HepG2 (cell line): ENCODE measurements around the gene INHBE. TPM values are rescaled to one million over a fixed set of nuclear protein-coding genes. Genes with fewer than 3 reads are reported as not detected.

Experiments
- ARHGAP35 ChIP-seq: sonication (generic); formaldehyde crosslinking; IDR thresholded peaks from 2 replicates; pipeline ENCODE4 v1.9.0; 2022; ENCODE audit warnings: mild to moderate bottlenecking, inconsistent platforms, moderate library complexity, missing genetic modification reagents, borderline replicate concordance
- ATAD3A ChIP-seq: sonication (generic); formaldehyde crosslinking; IDR thresholded peaks from 2 replicates; pipeline ENCODE4 v1.4.0; 2020; ENCODE audit warnings: missing genetic modification reagents
- FOSL1 ChIP-seq: sonication (generic); formaldehyde crosslinking; IDR thresholded peaks from 2 replicates; pipeline ENCODE4 v1.9.0; 2021; ENCODE audit warnings: missing genetic modification reagents, borderline replicate concordance
- FOXP1 ChIP-seq, 2 experiments: fragments of 450-650 bp in 1 of 2; IDR thresholded peaks; 2 replicates each; pipeline ENCODE4 v1.6.1; 2017 to 2018; ENCODE audit warnings: antibody characterized with exemption in 1 of 2
- JUND ChIP-seq: sonication (generic); formaldehyde crosslinking; IDR thresholded peaks from 2 replicates; pipeline ENCODE4 v1.8.0; 2022; ENCODE audit warnings: mild to moderate bottlenecking, missing genetic modification reagents
- ZNF10 ChIP-seq: sonication (generic); formaldehyde crosslinking; IDR thresholded peaks from 2 replicates; pipeline ENCODE4 v1.4.0; 2020; ENCODE audit warnings: mild to moderate bottlenecking, low read depth, missing genetic modification reagents, borderline replicate concordance
- ZNF24 ChIP-seq: fragments of 450-650 bp; IDR thresholded peaks from 2 replicates; pipeline ENCODE4 v1.6.1; 2017; ENCODE audit warnings: antibody characterized with exemption, mild to moderate bottlenecking
- ZNF644 ChIP-seq: IDR thresholded peaks from 2 replicates; pipeline ENCODE4 v1.6.1; 2016; ENCODE audit warnings: low read depth
- polyA plus RNA-seq, 8 experiments: library from polyadenylated mRNA; depleted of rRNA in 3 of 8; stranded (reverse) in 7 of 8; unstranded in 1 of 8; fragments of >200 nt; fragmentation: Illumina TruSeq in 4 of 8; extraction: Trizol in 4 of 8; gene quantifications; 2 replicates each; pipeline versions ENCODE4 v1.2.1 to v1.2.3, GENCODE V29; 2011 to 2016; ENCODE audit warnings: low read depth in 4 of 8, missing spikeins in 1 of 8, mixed read lengths in 1 of 8; ENCODE audit not compliant: insufficient read depth in 1 of 8
- total RNA-seq, 5 experiments: library from RNA; depleted of rRNA; stranded (reverse); fragments of >200 nt; fragmentation: Illumina TruSeq; extraction: Trizol; gene quantifications; 2 replicates each; pipeline ENCODE4 v1.2.3, GENCODE V29; 2016; ENCODE audit warnings: low read depth in 1 of 5
- TF ChIP-seq, protein P1 (sequence below): fragments of 450-650 bp; IDR thresholded peaks from 2 replicates; pipeline ENCODE4 v1.6.1; 2017
- TF ChIP-seq, protein P2 (sequence below): sonication (generic); formaldehyde crosslinking; IDR thresholded peaks from 2 replicates; pipeline ENCODE4 v1.5.1; 2020; ENCODE audit warnings: missing genetic modification reagents, mild to moderate bottlenecking, borderline replicate concordance
- TF ChIP-seq, protein P3 (sequence below): sonication (generic); formaldehyde crosslinking; IDR thresholded peaks from 2 replicates; pipeline ENCODE4 v1.9.0; 2021; ENCODE audit warnings: missing genetic modification reagents, mild to moderate bottlenecking, borderline replicate concordance
- TF ChIP-seq, protein P4 (sequence below): sonication (generic); formaldehyde crosslinking; IDR thresholded peaks from one replicate; pipeline ENCODE4 v1.5.1; 2020; ENCODE audit warnings: mild to moderate bottlenecking, missing genetic modification reagents; ENCODE audit errors: not compliant biosample characterization
- TF ChIP-seq, protein P5 (sequence below): sonication (generic); formaldehyde crosslinking; IDR thresholded peaks from 2 replicates; pipeline ENCODE4 v1.4.0; 2020; ENCODE audit warnings: missing genetic modification reagents
- TF ChIP-seq, protein P6 (sequence below): sonication (generic); formaldehyde crosslinking; IDR thresholded peaks from 2 replicates; pipeline ENCODE4 v1.4.0; 2020; ENCODE audit warnings: missing genetic modification reagents, low read depth, mild to moderate bottlenecking, borderline replicate concordance

The INHBE gene
- total and polyA plus RNA-seq, 2 of the 13 experiments (the other 11 are each of a cell fraction or from before 2014, with no cell fraction given): 17.0 to 32.0 TPM

DNA sequence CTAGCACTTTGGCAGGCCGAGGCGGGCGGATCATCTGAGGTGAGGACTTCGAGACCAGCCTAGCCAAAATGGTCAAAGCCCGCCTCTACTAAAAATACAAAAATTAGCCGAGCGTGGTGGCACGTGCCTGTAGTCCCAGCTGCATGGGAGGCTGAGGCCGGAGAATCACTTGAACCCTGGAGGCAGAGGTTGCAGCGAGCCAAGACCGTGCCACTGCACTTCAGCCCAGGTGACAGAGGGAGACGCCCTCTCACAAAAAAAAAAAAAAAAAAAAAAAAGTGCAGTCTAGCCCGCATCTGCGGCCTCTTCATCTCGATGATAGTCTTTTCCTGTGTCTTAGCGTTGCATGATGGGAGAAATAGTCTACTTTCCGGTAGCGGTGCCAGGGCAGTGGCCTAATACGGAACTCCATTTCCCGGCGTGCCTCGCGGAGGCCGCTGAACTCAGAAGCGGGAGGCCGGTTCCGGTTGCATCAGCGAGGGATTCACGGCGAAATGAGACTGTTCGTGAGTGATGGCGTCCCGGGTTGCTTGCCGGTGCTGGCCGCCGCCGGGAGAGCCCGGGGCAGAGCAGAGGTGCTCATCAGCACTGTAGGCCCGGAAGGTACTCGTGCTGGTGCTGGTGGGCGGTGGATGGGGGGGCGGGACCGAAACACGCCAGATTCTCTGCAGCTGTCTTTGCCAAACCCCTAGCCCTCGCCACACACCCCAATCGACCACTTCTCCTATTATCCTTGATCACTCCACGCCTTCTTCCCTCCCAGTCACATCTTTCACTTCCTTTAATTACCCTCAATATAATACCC, 32.7 kb downstream of the INHBE start, which contains the start of gene MARS1 (continued):
- TF ChIP-seq, protein P1, sequence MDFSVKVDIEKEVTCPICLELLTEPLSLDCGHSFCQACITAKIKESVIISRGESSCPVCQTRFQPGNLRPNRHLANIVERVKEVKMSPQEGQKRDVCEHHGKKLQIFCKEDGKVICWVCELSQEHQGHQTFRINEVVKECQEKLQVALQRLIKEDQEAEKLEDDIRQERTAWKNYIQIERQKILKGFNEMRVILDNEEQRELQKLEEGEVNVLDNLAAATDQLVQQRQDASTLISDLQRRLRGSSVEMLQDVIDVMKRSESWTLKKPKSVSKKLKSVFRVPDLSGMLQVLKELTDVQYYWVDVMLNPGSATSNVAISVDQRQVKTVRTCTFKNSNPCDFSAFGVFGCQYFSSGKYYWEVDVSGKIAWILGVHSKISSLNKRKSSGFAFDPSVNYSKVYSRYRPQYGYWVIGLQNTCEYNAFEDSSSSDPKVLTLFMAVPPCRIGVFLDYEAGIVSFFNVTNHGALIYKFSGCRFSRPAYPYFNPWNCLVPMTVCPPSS: no peak
- no peak for TF ChIP-seq ZNF10
- no peak for TF ChIP-seq ZNF644 (CRISPR knock-in tag)
- no peak for TF ChIP-seq ZNF24
- TF ChIP-seq, protein P2, sequence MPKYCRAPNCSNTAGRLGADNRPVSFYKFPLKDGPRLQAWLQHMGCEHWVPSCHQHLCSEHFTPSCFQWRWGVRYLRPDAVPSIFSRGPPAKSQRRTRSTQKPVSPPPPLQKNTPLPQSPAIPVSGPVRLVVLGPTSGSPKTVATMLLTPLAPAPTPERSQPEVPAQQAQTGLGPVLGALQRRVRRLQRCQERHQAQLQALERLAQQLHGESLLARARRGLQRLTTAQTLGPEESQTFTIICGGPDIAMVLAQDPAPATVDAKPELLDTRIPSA (CRISPR knock-in tag): no peak
- TF ChIP-seq, protein P3, sequence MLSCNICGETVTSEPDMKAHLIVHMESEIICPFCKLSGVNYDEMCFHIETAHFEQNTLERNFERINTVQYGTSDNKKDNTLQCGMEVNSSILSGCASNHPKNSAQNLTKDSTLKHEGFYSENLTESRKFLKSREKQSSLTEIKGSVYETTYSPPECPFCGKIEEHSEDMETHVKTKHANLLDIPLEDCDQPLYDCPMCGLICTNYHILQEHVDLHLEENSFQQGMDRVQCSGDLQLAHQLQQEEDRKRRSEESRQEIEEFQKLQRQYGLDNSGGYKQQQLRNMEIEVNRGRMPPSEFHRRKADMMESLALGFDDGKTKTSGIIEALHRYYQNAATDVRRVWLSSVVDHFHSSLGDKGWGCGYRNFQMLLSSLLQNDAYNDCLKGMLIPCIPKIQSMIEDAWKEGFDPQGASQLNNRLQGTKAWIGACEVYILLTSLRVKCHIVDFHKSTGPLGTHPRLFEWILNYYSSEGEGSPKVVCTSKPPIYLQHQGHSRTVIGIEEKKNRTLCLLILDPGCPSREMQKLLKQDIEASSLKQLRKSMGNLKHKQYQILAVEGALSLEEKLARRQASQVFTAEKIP (CRISPR knock-in tag): no peak
- TF ChIP-seq ATAD3A (CRISPR knock-in tag): no peak
- TF ChIP-seq, protein P4, sequence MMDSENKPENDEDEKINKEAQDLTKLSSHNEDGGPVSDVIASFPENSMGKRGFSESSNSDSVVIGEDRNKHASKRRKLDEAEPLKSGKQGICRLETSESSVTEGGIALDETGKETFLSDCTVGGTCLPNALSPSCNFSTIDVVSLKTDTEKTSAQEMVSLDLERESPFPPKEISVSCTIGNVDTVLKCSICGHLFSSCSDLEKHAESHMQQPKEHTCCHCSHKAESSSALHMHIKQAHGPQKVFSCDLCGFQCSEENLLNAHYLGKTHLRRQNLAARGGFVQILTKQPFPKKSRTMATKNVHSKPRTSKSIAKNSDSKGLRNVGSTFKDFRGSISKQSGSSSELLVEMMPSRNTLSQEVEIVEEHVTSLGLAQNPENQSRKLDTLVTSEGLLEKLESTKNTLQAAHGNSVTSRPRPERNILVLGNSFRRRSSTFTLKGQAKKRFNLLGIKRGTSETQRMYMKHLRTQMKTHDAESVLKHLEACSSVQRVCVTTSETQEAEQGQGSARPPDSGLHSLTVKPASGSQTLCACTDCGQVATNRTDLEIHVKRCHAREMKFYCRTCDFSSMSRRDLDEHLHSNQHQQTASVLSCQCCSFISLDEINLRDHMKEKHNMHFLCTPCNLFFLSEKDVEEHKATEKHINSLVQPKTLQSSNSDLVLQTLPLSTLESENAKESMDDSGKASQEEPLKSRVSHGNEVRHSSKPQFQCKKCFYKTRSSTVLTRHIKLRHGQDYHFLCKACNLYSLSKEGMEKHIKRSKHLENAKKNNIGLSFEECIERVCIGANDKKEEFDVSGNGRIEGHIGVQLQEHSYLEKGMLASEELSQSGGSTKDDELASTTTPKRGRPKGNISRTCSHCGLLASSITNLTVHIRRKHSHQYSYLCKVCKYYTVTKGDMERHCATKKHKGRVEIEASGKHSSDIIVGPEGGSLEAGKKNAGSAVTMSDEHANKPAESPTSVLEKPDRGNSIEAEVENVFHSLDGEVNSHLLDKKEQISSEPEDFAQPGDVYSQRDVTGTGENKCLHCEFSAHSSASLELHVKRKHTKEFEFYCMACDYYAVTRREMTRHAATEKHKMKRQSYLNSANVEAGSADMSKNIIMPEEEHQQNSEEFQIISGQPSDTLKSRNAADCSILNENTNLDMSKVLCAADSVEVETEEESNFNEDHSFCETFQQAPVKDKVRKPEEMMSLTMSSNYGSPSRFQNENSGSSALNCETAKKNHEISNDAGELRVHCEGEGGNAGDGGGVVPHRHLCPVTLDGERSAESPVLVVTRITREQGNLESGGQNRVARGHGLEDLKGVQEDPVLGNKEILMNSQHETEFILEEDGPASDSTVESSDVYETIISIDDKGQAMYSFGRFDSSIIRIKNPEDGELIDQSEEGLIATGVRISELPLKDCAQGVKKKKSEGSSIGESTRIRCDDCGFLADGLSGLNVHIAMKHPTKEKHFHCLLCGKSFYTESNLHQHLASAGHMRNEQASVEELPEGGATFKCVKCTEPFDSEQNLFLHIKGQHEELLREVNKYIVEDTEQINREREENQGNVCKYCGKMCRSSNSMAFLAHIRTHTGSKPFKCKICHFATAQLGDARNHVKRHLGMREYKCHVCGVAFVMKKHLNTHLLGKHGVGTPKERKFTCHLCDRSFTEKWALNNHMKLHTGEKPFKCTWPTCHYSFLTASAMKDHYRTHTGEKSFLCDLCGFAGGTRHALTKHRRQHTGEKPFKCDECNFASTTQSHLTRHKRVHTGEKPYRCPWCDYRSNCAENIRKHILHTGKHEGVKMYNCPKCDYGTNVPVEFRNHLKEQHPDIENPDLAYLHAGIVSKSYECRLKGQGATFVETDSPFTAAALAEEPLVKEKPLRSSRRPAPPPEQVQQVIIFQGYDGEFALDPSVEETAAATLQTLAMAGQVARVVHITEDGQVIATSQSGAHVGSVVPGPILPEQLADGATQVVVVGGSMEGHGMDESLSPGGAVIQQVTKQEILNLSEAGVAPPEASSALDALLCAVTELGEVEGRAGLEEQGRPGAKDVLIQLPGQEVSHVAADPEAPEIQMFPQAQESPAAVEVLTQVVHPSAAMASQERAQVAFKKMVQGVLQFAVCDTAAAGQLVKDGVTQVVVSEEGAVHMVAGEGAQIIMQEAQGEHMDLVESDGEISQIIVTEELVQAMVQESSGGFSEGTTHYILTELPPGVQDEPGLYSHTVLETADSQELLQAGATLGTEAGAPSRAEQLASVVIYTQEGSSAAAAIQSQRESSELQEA (CRISPR knock-in tag): no peak
- TF ChIP-seq ARHGAP35: no peak
- no peak for TF ChIP-seq FOSL1
- TF ChIP-seq, protein P5, sequence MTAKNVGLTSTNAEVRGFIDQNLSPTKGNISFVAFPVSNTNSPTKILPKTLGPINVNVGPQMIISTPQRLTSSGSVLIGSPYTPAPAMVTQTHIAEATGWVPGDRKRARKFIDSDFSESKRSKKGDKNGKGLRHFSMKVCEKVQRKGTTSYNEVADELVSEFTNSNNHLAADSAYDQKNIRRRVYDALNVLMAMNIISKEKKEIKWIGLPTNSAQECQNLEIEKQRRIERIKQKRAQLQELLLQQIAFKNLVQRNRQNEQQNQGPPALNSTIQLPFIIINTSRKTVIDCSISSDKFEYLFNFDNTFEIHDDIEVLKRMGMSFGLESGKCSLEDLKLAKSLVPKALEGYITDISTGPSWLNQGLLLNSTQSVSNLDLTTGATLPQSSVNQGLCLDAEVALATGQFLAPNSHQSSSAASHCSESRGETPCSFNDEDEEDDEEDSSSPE (CRISPR knock-in tag): peak; percentile 30; the same call in 1 of the 2 replicates
- TF ChIP-seq, protein P6, sequence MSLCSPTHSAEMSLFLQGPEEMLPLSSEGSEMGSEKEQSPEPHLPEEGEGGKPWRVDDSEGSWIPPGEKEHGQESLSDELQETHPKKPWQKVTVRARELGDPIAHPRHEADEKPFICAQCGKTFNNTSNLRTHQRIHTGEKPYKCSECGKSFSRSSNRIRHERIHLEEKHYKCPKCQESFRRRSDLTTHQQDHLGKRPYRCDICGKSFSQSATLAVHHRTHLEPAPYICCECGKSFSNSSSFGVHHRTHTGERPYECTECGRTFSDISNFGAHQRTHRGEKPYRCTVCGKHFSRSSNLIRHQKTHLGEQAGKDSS (CRISPR knock-in tag): no peak; the same call in 1 of the 2 replicates
- no peak for TF ChIP-seq JUND (CRISPR knock-in tag)
- TF ChIP-seq FOXP1 (IDR thresholded peaks at IDR 0.05): no peak
- TF ChIP-seq FOXP1 (CRISPR knock-in tag; IDR thresholded peaks at IDR 0.05): no peak
